Measurements from ENCODE around the gene ADORA1.

DNA sequence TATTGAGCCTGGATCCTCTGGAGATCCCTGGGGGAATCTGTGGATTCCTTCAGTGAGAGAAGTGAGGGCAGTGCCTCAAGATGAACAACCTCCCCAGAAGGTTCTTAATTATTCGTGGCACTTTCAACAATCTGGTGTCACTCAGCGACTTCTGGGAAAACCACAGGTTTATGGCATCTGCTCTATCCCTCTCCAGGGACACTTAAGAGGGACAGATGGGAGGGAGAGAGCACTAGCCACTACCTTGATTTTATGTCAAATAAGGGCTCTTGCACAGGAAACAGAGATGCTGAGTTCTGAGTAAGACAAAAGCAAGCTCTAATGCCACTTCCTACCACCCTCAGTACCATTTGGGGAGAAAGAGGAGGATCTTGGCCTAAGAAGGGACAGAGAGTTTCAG lies 80.2 kb downstream of the ADORA1 start:
- no peak for TF ChIP-seq POLR2AphosphoS5 (IDR thresholded peaks at IDR 0.05; ENCODE audit: low read depth, low read length)
- TF ChIP-seq TAF1 (IDR thresholded peaks at IDR 0.05; ENCODE audit: borderline replicate concordance, insufficient read depth, low read length): no peak
- TF ChIP-seq REST (IDR thresholded peaks at IDR 0.05; ENCODE audit: insufficient read depth in 1 of 2, low read depth in 2 of 2, low read length in 2 of 2): no peak
- no peak for TF ChIP-seq SIN3A (IDR thresholded peaks at IDR 0.05; ENCODE audit: borderline replicate concordance, insufficient read depth, low read length)
- TF ChIP-seq FOXP2 (optimal IDR thresholded peaks at IDR 0.05; ENCODE audit: borderline replicate concordance, extremely low read depth, extremely low read length, insufficient read depth): no peak

Measured in PFSK-1 (cell line).